H1 (cell line): Measurements from ENCODE around the gene PRAMEF14. TPM values are rescaled to one million over a fixed set of nuclear protein-coding genes. Genes with fewer than 3 reads are reported as not detected.
"Not testable (repeated sequence)": the region's sequence is repeated elsewhere in the genome, so short reads cannot be mapped to it uniquely, and the experiment has no call there.

Experiments used
- CTCF ChIA-PET: fragments of 300-600 bp; sonication (Branson Sonifier 250); formaldehyde crosslinking; loops from one replicate; lab custom pipeline; 2021; ENCODE audit not compliant: partially characterized antibody; lab: Charles Lee
- POLR2A ChIA-PET: fragments of 300-600 bp; sonication (Branson Sonifier 250); formaldehyde crosslinking; loops from one replicate; lab custom pipeline; 2021; ENCODE audit warnings: inconsistent platforms; ENCODE audit not compliant: partially characterized antibody; lab: Charles Lee
- DNase-seq, 2 experiments: peaks; one replicate each; pipeline versions ENCODE4 v3.0.0 to v3.0.0-alpha.2; 2010 to 2022; ENCODE audit warnings: low spot score in 2 of 2, low read depth in 1 of 2, mixed read lengths in 1 of 2
- FAIRE-seq: peaks from 2 replicates; lab custom pipeline; 2011; peaks lifted over from hg19 to GRCh38; lab: Jason Lieb, UNC
- H2AFZ ChIP-seq: 2 replicates; pipeline ENCODE4 v1.8.1; 2012; ENCODE audit warnings: low read length, inconsistent platforms
- H2AK5ac ChIP-seq: 2 replicates; pipeline ENCODE4 v1.6.1; 2013; ENCODE audit warnings: low read depth, low read length
- H2BK120ac ChIP-seq: replicated peaks from 2 replicates; pipeline ENCODE3; 2013; ENCODE audit warnings: low read depth, low read length, inconsistent platforms
- H2BK12ac ChIP-seq: 2 replicates; pipeline ENCODE4 v1.6.1; 2013; ENCODE audit warnings: low read depth, low read length
- H2BK15ac ChIP-seq: 2 replicates; pipeline ENCODE4 v1.6.1; 2013; ENCODE audit warnings: low read length
- H2BK20ac ChIP-seq: 2 replicates; pipeline ENCODE4 v1.6.1; 2013; ENCODE audit warnings: low read length
- H2BK5ac ChIP-seq: 2 replicates; pipeline ENCODE4 v1.6.1; 2013; ENCODE audit warnings: low read depth, low read length
- H3K14ac ChIP-seq: 2 replicates; pipeline ENCODE4 v1.6.1; 2013; ENCODE audit warnings: inconsistent platforms; ENCODE audit not compliant: insufficient read length
- H3K18ac ChIP-seq: 2 replicates; pipeline ENCODE4 v1.6.1; 2013; ENCODE audit warnings: low read length; ENCODE audit errors: extremely low read depth
- H3K23ac ChIP-seq: 2 replicates; pipeline ENCODE4 v1.6.1; 2013; ENCODE audit warnings: inconsistent platforms; ENCODE audit not compliant: insufficient read length
- H3K23me2 ChIP-seq: 2 replicates; pipeline ENCODE4 v1.6.1; 2013; ENCODE audit warnings: low read depth, low read length
- H3K27ac ChIP-seq: 2 replicates; pipeline ENCODE4 v1.6.1; 2011; ENCODE audit warnings: low read depth, low read length, inconsistent platforms
- H3K27me3 ChIP-seq, 4 experiments: replicated peaks in 1 of 4; 1 replicate in 1 of 4; 2 replicates in 3 of 4; pipeline versions ENCODE4 v1.6.1 to v1.8.1; 2011 to 2013; ENCODE audit warnings: low read length in 3 of 4, mild to moderate bottlenecking in 3 of 4, inconsistent platforms in 2 of 4, mixed read lengths in 2 of 4, moderate library complexity in 1 of 4; ENCODE audit not compliant: control insufficient read depth in 3 of 4, insufficient read depth in 3 of 4; ENCODE audit errors: extremely low read depth in 1 of 4
- H3K36me3 ChIP-seq, 4 experiments: 2 replicates each; pipeline versions ENCODE4 v1.6.1 to v1.8.1; 2011 to 2013; ENCODE audit warnings: mild to moderate bottlenecking in 4 of 4, low read length in 3 of 4, moderate library complexity in 2 of 4, control low read depth in 1 of 4, inconsistent platforms in 1 of 4; ENCODE audit not compliant: insufficient read depth in 4 of 4, control insufficient read depth in 2 of 4
- H3K4ac ChIP-seq: replicated peaks from 2 replicates; pipeline ENCODE3; 2013; ENCODE audit warnings: low read length, low read depth, mixed read lengths, inconsistent platforms; ENCODE audit not compliant: insufficient read length
- H3K4me1 ChIP-seq, 4 experiments: replicated peaks in 1 of 4; 1 replicate in 1 of 4; 2 replicates in 3 of 4; pipeline versions ENCODE4 v1.6.1 to v1.8.1; 2011 to 2013; ENCODE audit warnings: low read length in 3 of 4, inconsistent platforms in 2 of 4, mixed read lengths in 1 of 4; ENCODE audit not compliant: insufficient read depth in 4 of 4, control insufficient read depth in 3 of 4
- H3K4me2 ChIP-seq, 2 experiments: 2 replicates each; pipeline versions ENCODE4 v1.6.1 to v1.8.1; 2011 to 2013; ENCODE audit warnings: low read depth in 2 of 2, low read length in 2 of 2, control low read depth in 1 of 2, inconsistent platforms in 1 of 2, mild to moderate bottlenecking in 1 of 2; ENCODE audit not compliant: insufficient read depth in 1 of 2
- H3K4me3 ChIP-seq, 4 experiments: fragments of 200-600, 300-600 bp in 1 of 4; sonication (generic), shearing (Covaris generic), sonication (Bioruptor Twin) in 1 of 4; 2 replicates each; pipeline versions ENCODE4 v1.5.1 to v1.8.1; 2011 to 2016; ENCODE audit warnings: low read length in 4 of 4, low read depth in 3 of 4, control low read depth in 2 of 4, inconsistent platforms in 2 of 4, mild to moderate bottlenecking in 2 of 4, mixed read lengths in 1 of 4, moderate library complexity in 1 of 4; ENCODE audit not compliant: insufficient read depth in 2 of 4; ENCODE audit errors: extremely low read depth in 1 of 4
- H3K56ac ChIP-seq: replicated peaks from 2 replicates; pipeline ENCODE3; 2013; ENCODE audit warnings: low read depth, mild to moderate bottlenecking, mixed read lengths, low read length, inconsistent platforms; ENCODE audit not compliant: insufficient read length
- H3K79me1 ChIP-seq: 2 replicates; pipeline ENCODE4 v1.6.1; 2013; ENCODE audit warnings: low read depth, low read length, control low read depth
- H3K79me2 ChIP-seq, 2 experiments: 2 replicates each; pipeline versions ENCODE4 v1.6.1 to v1.8.1; 2012 to 2013; ENCODE audit warnings: low read length in 2 of 2, mild to moderate bottlenecking in 2 of 2, inconsistent platforms in 1 of 2; ENCODE audit not compliant: insufficient read depth in 2 of 2, control insufficient read depth in 1 of 2
- H3K9ac ChIP-seq, 4 experiments: replicated peaks in 1 of 4; 1 replicate in 1 of 4; 2 replicates in 3 of 4; pipeline versions ENCODE4 v1.6.1 to v1.8.1; 2011 to 2013; ENCODE audit warnings: low read depth in 3 of 4, low read length in 3 of 4, control low read depth in 2 of 4, mild to moderate bottlenecking in 2 of 4, moderate library complexity in 2 of 4, inconsistent platforms in 1 of 4; ENCODE audit errors: extremely low read depth in 1 of 4
- H3K9me3 ChIP-seq, 2 experiments: 2 replicates each; pipeline versions ENCODE4 v1.6.1 to v1.8.1; 2012 to 2013; ENCODE audit warnings: mild to moderate bottlenecking in 2 of 2, moderate library complexity in 2 of 2, control low read depth in 1 of 2, inconsistent platforms in 1 of 2, low read depth in 1 of 2, low read length in 1 of 2, mixed read lengths in 1 of 2; ENCODE audit not compliant: insufficient read depth in 2 of 2
- H4K20me1 ChIP-seq, 2 experiments: replicated peaks in 1 of 2; 2 replicates each; pipeline versions ENCODE3 to v1.8.1; 2011 to 2013; ENCODE audit warnings: inconsistent platforms in 2 of 2, low read length in 2 of 2, mild to moderate bottlenecking in 1 of 2; ENCODE audit not compliant: insufficient read depth in 2 of 2, control insufficient read depth in 1 of 2
- H4K5ac ChIP-seq: 2 replicates; pipeline ENCODE4 v1.6.1; 2013; ENCODE audit warnings: low read length, low read depth, mixed read lengths, inconsistent platforms; ENCODE audit not compliant: insufficient read length
- H4K8ac ChIP-seq: 2 replicates; pipeline ENCODE4 v1.8.0; 2013; ENCODE audit warnings: mild to moderate bottlenecking, moderate library complexity, low read length, inconsistent platforms; ENCODE audit not compliant: insufficient read depth; ENCODE audit errors: extremely low read depth
- H4K91ac ChIP-seq: replicated peaks from 2 replicates; pipeline ENCODE3; 2013; ENCODE audit warnings: low read length, mixed read lengths, inconsistent platforms; ENCODE audit not compliant: insufficient read length
- WGBS, 2 experiments: shearing (Covaris generic) in 1 of 2; methylation state at CpG; one replicate each; pipeline versions ENCODE4 v1.1.6 to v1.1.7; 2013 to 2015; ENCODE audit warnings: low lambda C conversion rate in 2 of 2, mixed read lengths in 2 of 2, inconsistent platforms in 1 of 2, low coverage in 1 of 2, missing lambda C conversion rate in 1 of 2; ENCODE audit not compliant: insufficient replicate concordance in 2 of 2, insufficient coverage in 1 of 2, insufficient read length in 1 of 2; ENCODE audit errors: extremely low coverage in 1 of 2, missing lambda C conversion rate in 1 of 2; 5-methylcytosine and 5-hydroxymethylcytosine counted together
- polyA plus RNA-seq, 7 experiments: library from polyadenylated mRNA; depleted of rRNA in 3 of 7; stranded (reverse) in 5 of 7; unstranded in 2 of 7; fragments of >200 nt in 5 of 7; fragments of 200-250 nt in 2 of 7; gene quantifications; 1 replicate in 5 of 7; 2 replicates in 1 of 7; 4 replicates in 1 of 7; pipeline versions ENCODE4 v1.2.1 to v1.2.3, GENCODE V29; 2011 to 2013; ENCODE audit warnings: missing spikeins in 2 of 7, mixed read lengths in 2 of 7
- total RNA-seq: library from RNA; stranded (reverse); fragmentation: NEBNext Ultra II Directional; extraction: Animal tissue kit (Norgen Biotek cat#: 25700); gene quantifications from 2 replicates; pipeline ENCODE4 v1.2.1, GENCODE V29; 2021

Gene PRAMEF14
- total and polyA plus RNA-seq, 2 of the 8 experiments (the other 6 are each of a cell fraction or from before 2014, with no cell fraction given), result not detected

GRCh38 chr1:13395311-13395710, 48.4 kb upstream of the PRAMEF14 start:
- H2BK15ac ChIP-seq, H3K18ac ChIP-seq, H3K14ac ChIP-seq, CTCF ChIA-PET, H2BK5ac ChIP-seq, POLR2A ChIA-PET, H2BK20ac ChIP-seq, FAIRE-seq, H4K5ac ChIP-seq, H4K20me1 ChIP-seq, H3K27ac ChIP-seq, H3K4me1 ChIP-seq, H3K4me2 ChIP-seq, H3K79me1 ChIP-seq, H3K27me3 ChIP-seq, H2AK5ac ChIP-seq, H2BK120ac ChIP-seq, H3K36me3 ChIP-seq, H3K56ac ChIP-seq, H3K9ac ChIP-seq, H4K8ac ChIP-seq, H3K79me2 ChIP-seq, H3K4me3 ChIP-seq, H2AFZ ChIP-seq, DNase-seq, H4K91ac ChIP-seq, H3K23ac ChIP-seq, H2BK12ac ChIP-seq, H3K4ac ChIP-seq, H3K23me2 ChIP-seq: not testable (repeated sequence)
- peaks cover 30 to 81% of the 10 kb centered on the region in 2 experiments; a peak in 3 of 4 replicates for H3K9me3 ChIP-seq
- 79% methylated on average over 7 of the region's 22 CpGs; no CpG with 5 or more reads in 1 of the 2 experiments for WGBS, 2 experiments

DNA sequence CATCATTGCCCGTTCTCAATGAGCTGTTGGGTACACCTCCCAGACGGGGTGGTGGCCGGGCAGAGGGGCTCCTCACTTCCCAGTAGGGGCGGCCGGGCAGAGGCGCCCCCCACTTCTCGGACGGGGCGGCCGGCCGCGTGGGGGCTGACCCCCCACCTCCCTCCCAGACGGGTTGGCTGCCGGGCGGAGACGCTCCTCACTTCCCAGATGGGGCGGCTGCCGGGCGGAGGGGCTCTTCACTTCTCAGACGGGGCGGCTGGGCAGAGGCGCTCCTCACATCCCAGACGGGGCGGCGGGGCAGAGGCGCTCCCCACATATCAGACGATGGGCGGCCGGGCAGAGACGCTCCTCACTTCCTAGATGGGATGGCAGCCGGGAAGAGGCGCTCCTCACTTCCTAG, 47.8 kb upstream of the PRAMEF14 start:
- POLR2A ChIA-PET, H2BK15ac ChIP-seq, H3K27me3 ChIP-seq, FAIRE-seq, H3K79me2 ChIP-seq, H2AK5ac ChIP-seq, H2BK20ac ChIP-seq, H3K4me2 ChIP-seq, H4K8ac ChIP-seq, H2BK120ac ChIP-seq, H2BK5ac ChIP-seq, DNase-seq, H3K9ac ChIP-seq, H3K79me1 ChIP-seq, CTCF ChIA-PET, H2AFZ ChIP-seq, H3K4me3 ChIP-seq, H3K27ac ChIP-seq, H3K14ac ChIP-seq, H3K4ac ChIP-seq, H3K4me1 ChIP-seq, H4K5ac ChIP-seq, H3K36me3 ChIP-seq, H2BK12ac ChIP-seq, H3K56ac ChIP-seq, H4K20me1 ChIP-seq, H4K91ac ChIP-seq, H3K18ac ChIP-seq, H3K23me2 ChIP-seq, H3K23ac ChIP-seq: not testable (repeated sequence)
- H3K9me3 ChIP-seq, result peaks cover 35 to 81% of the 10 kb centered on the region in 2 experiments; a peak in 3 of 4 replicates
- WGBS, 2 experiments, result 71% methylated on average over 5 of the region's 32 CpGs; no CpG with 5 or more reads in 1 of the 2 experiments
